MM.1S (cell line): ENCODE results near the gene NKIRAS1.

ENCODE experiments used
- CTCF ChIP-seq: fragments of 300-600 bp; sonication (generic); IDR thresholded peaks from 2 replicates; pipeline ENCODE4 v1.5.1; 2016; ENCODE audit warnings: antibody characterized with exemption, low read length, mixed read lengths
- EZH2 ChIP-seq: fragments of 300-600 bp; sonication (generic); optimal IDR thresholded peaks from 2 replicates; pipeline ENCODE3; 2017; ENCODE audit warnings: low read depth, mild to moderate bottlenecking, antibody characterized with exemption, low read length, mixed read lengths

GRCh38 chr3:23874359-23875112 lies 42.3 kb downstream of the NKIRAS1 start:
- TF ChIP-seq CTCF (no peak), EZH2 (no peak)
